ENCODE results near the gene ZBTB3.
A peak's percentile ranks its signal among the peaks of the same experiment; 100 is the strongest.

Gene ZBTB3

GRCh38 chr11:62721994-62722393 lies 32.0 kb downstream of the ZBTB3 start:
- peaks cover 91% of the 10 kb centered on the region for H3K36me3 Mint-ChIP-seq (ENCODE audit: insufficient read depth)
- H3K4me3 Mint-ChIP-seq, result no peak overlapping the region
- no peaks in the 10 kb centered on the region for H3K27me3 Mint-ChIP-seq
- H3K4me1 Mint-ChIP-seq, result peaks cover 43% of the 10 kb centered on the region
- no peaks in the 10 kb centered on the region for H3K9me3 Mint-ChIP-seq
- ATAC-seq (replicated peaks; ENCODE audit: extremely low read depth, poor library complexity, severe bottlenecking), result no peak
- H3K27ac Mint-ChIP-seq (ENCODE audit: low read depth), result no peak overlapping the region
- no peak for DNase-seq (ENCODE audit: low spot score in 2 of 2)

GRCh38 chr11:62719302-62719978 lies 34.5 kb downstream of the ZBTB3 start:
- Mint-ChIP-seq H3K4me1 (peaks cover 33% of the 10 kb centered on the region), H3K27ac (ENCODE audit: low read depth) (no peak overlapping the region), H3K9me3 (no peaks in the 10 kb centered on the region), H3K36me3 (ENCODE audit: insufficient read depth) (peaks cover 97% of the 10 kb centered on the region), H3K27me3 (no peaks in the 10 kb centered on the region), H3K4me3 (no peak overlapping the region)
- DNase-seq (ENCODE audit: low spot score in 2 of 2) (no peak), ATAC-seq (replicated peaks; ENCODE audit: extremely low read depth, poor library complexity, severe bottlenecking) (no peak)

- H3K36me3 Mint-ChIP-seq (ENCODE audit: insufficient read depth), result peaks cover 90% of the 10 kb centered on the region
- H3K27me3 Mint-ChIP-seq, result no peaks in the 10 kb centered on the region
- no peak for DNase-seq (ENCODE audit: low spot score in 2 of 2)
- peaks cover 21% of the 10 kb centered on the region for H3K4me1 Mint-ChIP-seq
- H3K9me3 Mint-ChIP-seq, result no peaks in the 10 kb centered on the region
- ATAC-seq (replicated peaks; ENCODE audit: extremely low read depth, poor library complexity, severe bottlenecking), result no peak
- H3K27ac Mint-ChIP-seq (ENCODE audit: low read depth), result no peak overlapping the region
- H3K4me3 Mint-ChIP-seq, result no peak overlapping the region
Measured at GRCh38 chr11:62716816-62717215, 37.1 kb downstream of the ZBTB3 start.

GRCh38 chr11:62716206-62716605 lies 37.8 kb downstream of the ZBTB3 start:
- H3K36me3 Mint-ChIP-seq (ENCODE audit: insufficient read depth), result peaks cover 90% of the 10 kb centered on the region
- H3K27ac Mint-ChIP-seq (ENCODE audit: low read depth), result no peak overlapping the region

GRCh38 chr11:62715150-62716130 lies 38.5 kb downstream of the ZBTB3 start:
- H3K27me3 Mint-ChIP-seq, result no peaks in the 10 kb centered on the region
- no peak for DNase-seq (ENCODE audit: low spot score in 2 of 2)
- H3K36me3 Mint-ChIP-seq (ENCODE audit: insufficient read depth), result peaks cover 82% of the 10 kb centered on the region
- no peak for ATAC-seq (replicated peaks; ENCODE audit: extremely low read depth, poor library complexity, severe bottlenecking)
- no peak overlapping the region for H3K4me3 Mint-ChIP-seq
- H3K9me3 Mint-ChIP-seq, result no peaks in the 10 kb centered on the region
- H3K4me1 Mint-ChIP-seq, result peaks cover 21% of the 10 kb centered on the region
- peak overlapping the region; percentile 57 for H3K27ac Mint-ChIP-seq (ENCODE audit: low read depth)

More at GRCh38 chr11:62716206-62716605, 37.8 kb downstream of the ZBTB3 start:
- no peaks in the 10 kb centered on the region for H3K9me3 Mint-ChIP-seq
- H3K27me3 Mint-ChIP-seq, result no peaks in the 10 kb centered on the region
- H3K4me3 Mint-ChIP-seq, result no peak overlapping the region
- no peak for ATAC-seq (replicated peaks; ENCODE audit: extremely low read depth, poor library complexity, severe bottlenecking)
- peaks cover 21% of the 10 kb centered on the region for H3K4me1 Mint-ChIP-seq
- DNase-seq (ENCODE audit: low spot score in 2 of 2), result no peak

- DNase-seq (ENCODE audit: low spot score in 2 of 2), result no peak
- Mint-ChIP-seq H3K4me1 (peaks cover 31% of the 10 kb centered on the region), H3K36me3 (ENCODE audit: insufficient read depth) (peaks cover 72% of the 10 kb centered on the region), H3K4me3 (no peak overlapping the region), H3K27me3 (no peaks in the 10 kb centered on the region), H3K27ac (ENCODE audit: low read depth) (peak overlapping the region; percentile 49), H3K9me3 (no peaks in the 10 kb centered on the region)
- ATAC-seq (replicated peaks; ENCODE audit: extremely low read depth, poor library complexity, severe bottlenecking), result no peak
Measured at GRCh38 chr11:62713343-62713742, 40.6 kb downstream of the ZBTB3 start.

GRCh38 chr11:62712861-62713260 lies 41.1 kb downstream of the ZBTB3 start:
- Mint-ChIP-seq H3K27me3 (no peaks in the 10 kb centered on the region), H3K36me3 (ENCODE audit: insufficient read depth) (peaks cover 67% of the 10 kb centered on the region), H3K9me3 (no peaks in the 10 kb centered on the region), H3K27ac (ENCODE audit: low read depth) (peak overlapping the region; percentile 22), H3K4me3 (no peak overlapping the region), H3K4me1 (peaks cover 31% of the 10 kb centered on the region)
- DNase-seq (ENCODE audit: low spot score in 2 of 2) (no peak), ATAC-seq (replicated peaks; ENCODE audit: extremely low read depth, poor library complexity, severe bottlenecking) (no peak)

- no peaks in the 10 kb centered on the region for H3K27me3 Mint-ChIP-seq
- DNase-seq (ENCODE audit: low spot score in 2 of 2) (no peak), ATAC-seq (replicated peaks; ENCODE audit: extremely low read depth, poor library complexity, severe bottlenecking) (no peak)
- no peak overlapping the region for H3K4me3 Mint-ChIP-seq
- H3K27ac Mint-ChIP-seq (ENCODE audit: low read depth), result peak overlapping the region; percentile 22
- H3K4me1 Mint-ChIP-seq, result peaks cover 31% of the 10 kb centered on the region
- no peaks in the 10 kb centered on the region for H3K9me3 Mint-ChIP-seq
- H3K36me3 Mint-ChIP-seq (ENCODE audit: insufficient read depth), result peaks cover 62% of the 10 kb centered on the region
Measured at GRCh38 chr11:62712276-62712812, 41.6 kb downstream of the ZBTB3 start.

- DNase-seq (ENCODE audit: low spot score in 2 of 2) (no peak), ATAC-seq (replicated peaks; ENCODE audit: extremely low read depth, poor library complexity, severe bottlenecking) (no peak)
- Mint-ChIP-seq H3K9me3 (no peaks in the 10 kb centered on the region), H3K27me3 (no peaks in the 10 kb centered on the region), H3K4me3 (peak overlapping the region; percentile 90), H3K27ac (ENCODE audit: low read depth) (peak overlapping the region; percentile 95), H3K36me3 (ENCODE audit: insufficient read depth) (peaks cover 39% of the 10 kb centered on the region), H3K4me1 (peaks cover 44% of the 10 kb centered on the region)
Measured at GRCh38 chr11:62710001-62710345, 44.0 kb downstream of the ZBTB3 start.

GRCh38 chr11:62709247-62710000 lies 44.5 kb downstream of the ZBTB3 start:
- no peaks in the 10 kb centered on the region for H3K27me3 Mint-ChIP-seq
- no peaks in the 10 kb centered on the region for H3K9me3 Mint-ChIP-seq
- ATAC-seq (replicated peaks; ENCODE audit: extremely low read depth, poor library complexity, severe bottlenecking), result peak; percentile 81
- peak; percentile 93 to 98 for DNase-seq (ENCODE audit: low spot score in 2 of 2)
- H3K27ac Mint-ChIP-seq (ENCODE audit: low read depth), result peak overlapping the region; percentile 95
- H3K36me3 Mint-ChIP-seq (ENCODE audit: insufficient read depth), result peaks cover 36% of the 10 kb centered on the region
- peaks cover 45% of the 10 kb centered on the region for H3K4me1 Mint-ChIP-seq
- peak overlapping the region; percentile 90 for H3K4me3 Mint-ChIP-seq

GRCh38 chr11:62708793-62709192 lies 45.2 kb downstream of the ZBTB3 start:
- H3K27me3 Mint-ChIP-seq, result no peaks in the 10 kb centered on the region

GRCh38 chr11:62708392-62708791 lies 45.6 kb downstream of the ZBTB3 start:
- H3K4me1 Mint-ChIP-seq, result peaks cover 45% of the 10 kb centered on the region
- peaks cover 27% of the 10 kb centered on the region for H3K36me3 Mint-ChIP-seq (ENCODE audit: insufficient read depth)

More at GRCh38 chr11:62708793-62709192, 45.2 kb downstream of the ZBTB3 start:
- ATAC-seq (replicated peaks; ENCODE audit: extremely low read depth, poor library complexity, severe bottlenecking) (peak; percentile 25), DNase-seq (ENCODE audit: low spot score in 2 of 2) (peak in 1 of 2 donors; percentile 29)
- peak overlapping the region; percentile 95 for H3K27ac Mint-ChIP-seq (ENCODE audit: low read depth)
- H3K4me1 Mint-ChIP-seq, result peaks cover 45% of the 10 kb centered on the region
- peaks cover 31% of the 10 kb centered on the region for H3K36me3 Mint-ChIP-seq (ENCODE audit: insufficient read depth)
- H3K4me3 Mint-ChIP-seq, result peak overlapping the region; percentile 90
- H3K9me3 Mint-ChIP-seq, result no peaks in the 10 kb centered on the region

More at GRCh38 chr11:62708392-62708791, 45.6 kb downstream of the ZBTB3 start:
- DNase-seq (ENCODE audit: low spot score in 2 of 2) (no peak), ATAC-seq (replicated peaks; ENCODE audit: extremely low read depth, poor library complexity, severe bottlenecking) (no peak)
- H3K27me3 Mint-ChIP-seq, result no peaks in the 10 kb centered on the region
- no peaks in the 10 kb centered on the region for H3K9me3 Mint-ChIP-seq
- peak overlapping the region; percentile 90 for H3K4me3 Mint-ChIP-seq
- H3K27ac Mint-ChIP-seq (ENCODE audit: low read depth), result peak overlapping the region; percentile 95

All from central memory CD8-positive, alpha-beta T cell (primary cell).